GM12878 (cell line): ENCODE measurements around the gene DNASE1L3. TPM values are rescaled to one million over a fixed set of nuclear protein-coding genes. Genes with fewer than 3 reads are reported as not detected.

Experiments
- ATAC-seq: fragments of 200-7000 bp; cut with Tn5 transposase; 3 replicates; pipeline ENCODE4 v1.9.1; 2020; ENCODE audit warnings: mild to moderate bottlenecking, moderate library complexity
- BruUV-seq: library from RNA; stranded (reverse); fragments of 400-500 nt; replicated peaks from 2 replicates; lab custom pipeline; 2021; lab: Mats Ljungman, UMichigan
- CTCF ChIA-PET: fragments of 300-600 bp; sonication (Branson Sonifier 250); formaldehyde crosslinking; extraction: SDS; loops from one replicate; lab custom pipeline; 2021; ENCODE audit warnings: inconsistent platforms; lab: Yijun Ruan, JAX
- POLR2A ChIA-PET: fragments of 350-600 bp; formaldehyde crosslinking; extraction: SDS; loops from one replicate; lab custom pipeline; 2021; ENCODE audit warnings: inconsistent platforms; lab: Charles Lee
- RAD21 ChIA-PET: fragments of 300-600 bp; sonication (Branson Sonifier 250); formaldehyde crosslinking; loops from one replicate; lab custom pipeline; 2023; ENCODE audit warnings: antibody characterized with exemption; ENCODE audit not compliant: unreplicated experiment; lab: Charles Lee
- SMC1A ChIA-PET: fragments of 300-600 bp; sonication (Branson Sonifier 250); formaldehyde crosslinking; loops from one replicate; lab custom pipeline; 2023; ENCODE audit not compliant: unreplicated experiment, uncharacterized antibody; lab: Charles Lee
- DNase-seq: peaks from one replicate; pipeline ENCODE4 v3.0.0-alpha.2; 2011; ENCODE audit warnings: low read depth, low spot score
- FAIRE-seq: peaks from 3 replicates; lab custom pipeline; 2011; peaks lifted over from hg19 to GRCh38; lab: Jason Lieb, UNC
- H2AFZ ChIP-seq: 2 replicates; pipeline ENCODE4 v1.6.0; 2011; ENCODE audit warnings: low read depth, low read length, control low read depth; ENCODE audit not compliant: control insufficient read depth
- H3K27ac ChIP-seq: 2 replicates; pipeline ENCODE4 v1.5.1; 2011; ENCODE audit warnings: control low read depth; ENCODE audit not compliant: control insufficient read depth, insufficient read depth
- H3K27me3 ChIP-seq, 2 experiments: replicated peaks in 1 of 2; 2 replicates each; pipeline versions ENCODE4 v1.6.0 to v1.6.1; 2011; ENCODE audit warnings: low read length in 1 of 2; ENCODE audit not compliant: control insufficient read depth in 2 of 2, insufficient read depth in 2 of 2
- H3K36me3 ChIP-seq, 2 experiments: 2 replicates each; pipeline ENCODE4 v1.5.1; 2011; ENCODE audit warnings: low read length in 1 of 2; ENCODE audit not compliant: control insufficient read depth in 2 of 2, insufficient read depth in 2 of 2
- H3K4me1 ChIP-seq: 2 replicates; pipeline ENCODE4 v1.6.1; 2011; ENCODE audit warnings: mild to moderate bottlenecking, low read length, moderate library complexity, mixed read lengths; ENCODE audit not compliant: control insufficient read depth, insufficient read depth
- H3K4me2 ChIP-seq: 2 replicates; pipeline ENCODE4 v1.6.0; 2011; ENCODE audit warnings: control low read depth; ENCODE audit not compliant: control insufficient read depth, insufficient read depth
- H3K4me3 ChIP-seq: fragments of 200-600 bp; sonication (generic); 2 replicates; pipeline ENCODE4 v1.5.1; 2016
- H3K79me2 ChIP-seq: 2 replicates; pipeline ENCODE4 v1.6.0; 2011; ENCODE audit warnings: low read length; ENCODE audit not compliant: control insufficient read depth, insufficient read depth
- H3K9ac ChIP-seq: 2 replicates; pipeline ENCODE4 v1.8.0; 2011; ENCODE audit warnings: low read length, control low read depth, mixed read lengths; ENCODE audit not compliant: control insufficient read depth, insufficient read depth
- H3K9me3 ChIP-seq: replicated peaks from 3 replicates; pipeline ENCODE4 v1.5.1; 2011; ENCODE audit warnings: mild to moderate bottlenecking, low read length; ENCODE audit not compliant: control insufficient read depth, insufficient read depth
- H4K20me1 ChIP-seq: 2 replicates; pipeline ENCODE4 v1.6.0; 2011; ENCODE audit not compliant: control insufficient read depth, insufficient read depth
- BCL11A ChIP-seq: IDR thresholded peaks from 2 replicates; pipeline ENCODE4 v1.6.1; 2011; ENCODE audit warnings: low read depth, low read length
- CBX5 ChIP-seq: sonication (generic); IDR thresholded peaks from 2 replicates; pipeline ENCODE4 v1.6.1; 2016; ENCODE audit warnings: low read depth, moderate library complexity, mild to moderate bottlenecking, inconsistent platforms
- IRF5 ChIP-seq: fragments of 450-650 bp; IDR thresholded peaks from 2 replicates; pipeline ENCODE4 v1.6.1; 2017; ENCODE audit warnings: borderline replicate concordance
- MEF2A ChIP-seq: IDR thresholded peaks from 2 replicates; pipeline ENCODE4 v1.6.1; 2011; ENCODE audit warnings: low read depth, mild to moderate bottlenecking, low read length, moderate library complexity; ENCODE audit not compliant: insufficient read depth
- MEF2B ChIP-seq: fragments of 450-650 bp; IDR thresholded peaks from 2 replicates; pipeline ENCODE4 v1.6.1; 2018; ENCODE audit warnings: mild to moderate bottlenecking, moderate library complexity; ENCODE audit not compliant: partially characterized antibody, poor library complexity, severe bottlenecking
- MTA3 ChIP-seq: IDR thresholded peaks from 2 replicates; pipeline ENCODE4 v1.6.1; 2012; ENCODE audit warnings: low read length, inconsistent platforms, borderline replicate concordance
- MYC ChIP-seq: IDR thresholded peaks from 2 replicates; pipeline ENCODE4 v1.6.1; 2011; ENCODE audit warnings: mild to moderate bottlenecking, low read length, moderate library complexity, inconsistent platforms; ENCODE audit not compliant: insufficient read depth, insufficient replicate concordance, insufficient read length, severe bottlenecking
- NKRF ChIP-seq: fragments of 450-650 bp; conservative IDR thresholded peaks from 2 replicates; pipeline ENCODE4 v1.6.1; 2017; ENCODE audit warnings: mild to moderate bottlenecking, moderate library complexity
- NR2C1 ChIP-seq: fragments of 450-650 bp; IDR thresholded peaks from 2 replicates; pipeline ENCODE4 v1.6.1; 2017; ENCODE audit warnings: antibody characterized with exemption, mild to moderate bottlenecking, moderate library complexity
- PKNOX1 ChIP-seq: fragments of 450-650 bp; IDR thresholded peaks from 2 replicates; pipeline ENCODE4 v1.6.1; 2016; ENCODE audit warnings: mild to moderate bottlenecking
- SMARCA5 ChIP-seq: fragments of 450-650 bp; IDR thresholded peaks from 2 replicates; pipeline ENCODE4 v1.6.1; 2017; ENCODE audit warnings: mild to moderate bottlenecking
- SREBF2 ChIP-seq: IDR thresholded peaks from 2 replicates; pipeline ENCODE4 v1.6.1; 2012; ENCODE audit warnings: mild to moderate bottlenecking, low read length
- WGBS: methylation state at CpG from one replicate; pipeline ENCODE4 v1.1.6; 2016; ENCODE audit warnings: low lambda C conversion rate; ENCODE audit not compliant: insufficient replicate concordance, insufficient coverage; ENCODE audit errors: missing lambda C conversion rate; 5-methylcytosine and 5-hydroxymethylcytosine counted together
- in situ Hi-C: fragments of 300-500 bp; cut with MboI; formaldehyde crosslinking; loops from 9 replicates; pipeline ENCODE4 v1.14.3; 2018; ENCODE audit warnings: mixed read lengths
- intact Hi-C: fragments of 100-400 bp; cut with micrococcal nuclease; formaldehyde crosslinking; loops from one replicate; pipeline ENCODE4 v1.14.2; 2022; ENCODE audit not compliant: unreplicated experiment
- polyA plus RNA-seq, 11 experiments: library from polyadenylated mRNA; depleted of rRNA in 4 of 11; unstranded in 6 of 11; stranded (reverse) in 5 of 11; fragments of >200 nt; fragmentation: Nextera tagmentation in 4 of 11; fragmentation: Illumina TruSeq in 1 of 11; extraction: Ambion mirVana in 4 of 11; extraction: Trizol in 1 of 11; gene quantifications; 1 replicate in 1 of 11; 2 replicates in 10 of 11; pipeline versions ENCODE4 v1.2.1 to v1.2.3, GENCODE V29; 2011 to 2016; ENCODE audit warnings: inconsistent platforms in 2 of 11, missing spikeins in 2 of 11, low read depth in 1 of 11
- total RNA-seq, 4 experiments: library from RNA; depleted of rRNA in 3 of 4; stranded (reverse); fragments of >200 nt in 3 of 4; fragmentation: Illumina TruSeq in 1 of 4; extraction: Trizol in 1 of 4; gene quantifications; 2 replicates each; pipeline versions ENCODE4 v1.2.1 to v1.2.3, GENCODE V29; 2013 to 2021

The DNASE1L3 gene
- total and polyA plus RNA-seq, 10 of the 15 experiments (the other 5 are each of a cell fraction or from before 2014, with no cell fraction given), result 3.2 to 72.1 (median 6.3) TPM

GRCh38 chr3:58256061-58256460, 45.3 kb upstream of the DNASE1L3 start (continued):
- no peak for TF ChIP-seq IRF5
- TF ChIP-seq CBX5, result no peak
- no peak for TF ChIP-seq MEF2A
- TF ChIP-seq SREBF2, result no peak

- Histone ChIP-seq H3K4me1 (peaks cover 7% of the 10 kb centered on the region), H3K9me3 (no peaks in the 10 kb centered on the region), H3K79me2 (no peaks in the 10 kb centered on the region), H4K20me1 (no peaks in the 10 kb centered on the region)
- intact Hi-C loops, result no loop called here
- ChIA-PET RAD21 (interaction anchor here (0.9 to 1.4 kb wide), 2 partner anchors 16 to 64 kb away, joined by 3 read pairs; no protein-coding TSS in a partner anchor), CTCF (interaction anchor here (1.1 to 1.4 kb wide), 4 partner anchors 9 to 77 kb away, joined by 4 read pairs; no protein-coding TSS in a partner anchor), POLR2A (interaction anchor here (1.0 to 1.1 kb wide), 3 partner anchors 15 to 39 kb away, joined by 3 read pairs; no protein-coding TSS in a partner anchor)
- DNase-seq, result no peak
- FAIRE-seq, result peak; percentile 69
- no peak for TF ChIP-seq MTA3
- TF ChIP-seq MEF2B, result no peak
- no peak for TF ChIP-seq SMARCA5
- no peak for TF ChIP-seq NKRF
- TF ChIP-seq BCL11A, result no peak
- no peak for TF ChIP-seq MEF2A
- no peak for TF ChIP-seq PKNOX1
- no peak for TF ChIP-seq MYC
- TF ChIP-seq NR2C1, result no peak
- TF ChIP-seq, all 136 proteins: peak for 0
- Histone ChIP-seq H2AFZ (no peak overlapping the region), H3K36me3 (peaks cover 0 to 7% of the 10 kb centered on the region in 2 experiments; a peak in 2 of 4 replicates), H3K4me2 (no peak overlapping the region), H3K9ac (no peak overlapping the region), H3K27ac (no peak overlapping the region), H3K27me3 (no peaks in the 10 kb centered on the region), H3K4me3 (no peak overlapping the region)
- no peak for ATAC-seq
- no TSS peak for BruUV-seq
- SMC1A ChIA-PET, result interaction anchor here (2.1 to 2.8 kb wide), 3 partner anchors 36 to 65 kb away, joined by 6 to 11 read pairs (median 7); no protein-coding TSS in a partner anchor
- 69% methylated on average over 4 of the region's 4 CpGs for WGBS
- in situ Hi-C loops, result no loop called here
These were observed 43.4 kb upstream of the DNASE1L3 start for GRCh38 chr3:58254144-58254543.
